Left renal pelvis (tissue), 4 donors: Measurements from ENCODE around the gene EYA2. TPM values are rescaled to one million over a fixed set of nuclear protein-coding genes. Genes with fewer than 3 reads are reported as not detected.
"Not testable (repeated sequence)": the region's sequence is repeated elsewhere in the genome, so short reads cannot be mapped to it uniquely, and the experiment has no call there.

Experiments used
- DNase-seq, 4 donors: peaks; one replicate each; pipeline ENCODE4 v3.0.0-alpha.2; 2013; ENCODE audit warnings: low read depth in 4 of 4, low spot score in 3 of 4
- polyA plus RNA-seq, 4 donors: library from polyadenylated mRNA; unstranded; fragments of 120-200 nt; gene quantifications; one replicate each; pipeline ENCODE4 v1.2.1, GENCODE V29; 2013; ENCODE audit not compliant: insufficient read length in 4 of 4

EYA2 gene
- polyA plus RNA-seq: 10 to 100 TPM in 1 of 4 donors, 1 to 10 TPM in 2, under 1 TPM in 1; 0.87 to 20.5 (median 1.8) TPM

- DNase-seq: no peak
Observed at GRCh38 chr20:46894579-46894958, at the start of gene EYA2. TSS of gene EYA2 (plus strand) at chr20:46894843. CDS start at chr20:46990011, 95,168 bp downstream.

GRCh38 chr20:46844965-46845364, 49.7 kb upstream of the EYA2 start:
- no peak for DNase-seq

- DNase-seq: no peak
Observed at GRCh38 chr20:46849269-46849668, 45.4 kb upstream of the EYA2 start.

GRCh38 chr20:46849751-46850150, 44.9 kb upstream of the EYA2 start:
- no peak for DNase-seq

GRCh38 chr20:46850416-46850815, 44.2 kb upstream of the EYA2 start:
- peak; percentile 20 to 53 (median 32) for DNase-seq

- no peak for DNase-seq
Observed at GRCh38 chr20:46850896-46851295, 43.7 kb upstream of the EYA2 start.

GRCh38 chr20:46851746-46852145, 42.9 kb upstream of the EYA2 start:
- no peak for DNase-seq

GRCh38 chr20:46852313-46852712, 42.3 kb upstream of the EYA2 start:
- DNase-seq: no peak

- no peak for DNase-seq
Observed at GRCh38 chr20:46853926-46854325, 40.7 kb upstream of the EYA2 start.

GRCh38 chr20:46857061-46857831, 37.4 kb upstream of the EYA2 start:
- DNase-seq: no peak

GRCh38 chr20:46865824-46866223, 28.8 kb upstream of the EYA2 start:
- DNase-seq: no peak

GRCh38 chr20:46870041-46870440, 24.6 kb upstream of the EYA2 start:
- no peak for DNase-seq

GRCh38 chr20:46872328-46873211, 22.1 kb upstream of the EYA2 start:
- DNase-seq: no peak

- no peak for DNase-seq
Observed at GRCh38 chr20:46875059-46875458, 19.6 kb upstream of the EYA2 start.

- DNase-seq: no peak
Observed at GRCh38 chr20:46879386-46879785, 15.3 kb upstream of the EYA2 start.

- DNase-seq: not testable (repeated sequence)
Observed at GRCh38 chr20:46879963-46880362, 14.7 kb upstream of the EYA2 start.

- no peak for DNase-seq
Observed at GRCh38 chr20:46883892-46884291, 10.8 kb upstream of the EYA2 start.

GRCh38 chr20:46890682-46891081, 4.0 kb upstream of the EYA2 start:
- DNase-seq: no peak

- DNase-seq: no peak
Observed at GRCh38 chr20:46893051-46893450, 1.6 kb upstream of the EYA2 start.

- DNase-seq: no peak
Observed at GRCh38 chr20:46893877-46894578, 615 bp upstream of the EYA2 start.
